HepG2 (cell line): ENCODE data around the gene GPR37. TPM values are rescaled to one million over a fixed set of nuclear protein-coding genes. Genes with fewer than 3 reads are reported as not detected.

Experiments
- ATAC-seq: fragments of 200-7000 bp; cut with Tn5 transposase; 3 replicates; pipeline ENCODE4 v1.9.1; 2020; ENCODE audit warnings: mild to moderate bottlenecking, moderate library complexity
- BruUV-seq: library from RNA; stranded (reverse); fragments of 400-500 nt; replicated peaks from 2 replicates; lab custom pipeline; 2021; lab: Mats Ljungman, UMichigan
- CTCF ChIA-PET: fragments of 300-600 bp; formaldehyde crosslinking; extraction: SDS; loops from one replicate; lab custom pipeline; 2021; ENCODE audit warnings: low total read pairs, inconsistent platforms, low intra/inter-chr PET ratio; lab: Yijun Ruan, JAX
- POLR2A ChIA-PET: fragments of 350-600 bp; sonication (Branson Sonifier 250); formaldehyde crosslinking; loops from one replicate; lab custom pipeline; 2020; ENCODE audit warnings: antibody characterized with exemption, inconsistent platforms; lab: Yijun Ruan, JAX
- DNase-seq: peaks from one replicate; pipeline ENCODE4 v3.0.0-alpha.2; 2015; ENCODE audit warnings: low spot score
- FAIRE-seq: peaks from 3 replicates; lab custom pipeline; 2011; peaks lifted over from hg19 to GRCh38; lab: Jason Lieb, UNC
- H2AFZ ChIP-seq: one replicate; pipeline ENCODE4 v1.6.1; 2011; ENCODE audit warnings: low read length, inconsistent platforms
- H3K27ac ChIP-seq: fragments of 300-600 bp; 3 replicates; pipeline ENCODE4 v1.8.0; 2011; ENCODE audit warnings: mixed run types, mild to moderate bottlenecking, mixed read lengths, low read length, inconsistent platforms; ENCODE audit not compliant: insufficient read depth; ENCODE audit errors: extremely low read length
- H3K27me3 ChIP-seq, 2 experiments: fragments of 200-600 bp in 1 of 2; 2 replicates in 1 of 2; 3 replicates in 1 of 2; pipeline versions ENCODE4 v1.6.0 to v1.8.0; 2011; ENCODE audit warnings: low read length in 2 of 2, mild to moderate bottlenecking in 2 of 2, moderate library complexity in 2 of 2, inconsistent platforms in 1 of 2; ENCODE audit not compliant: insufficient read depth in 2 of 2, control insufficient read depth in 1 of 2
- H3K36me3 ChIP-seq, 2 experiments: fragments of 200-600 bp in 1 of 2; replicated peaks in 1 of 2; 2 replicates in 1 of 2; 3 replicates in 1 of 2; pipeline versions ENCODE4 v1.5.1 to v1.8.0; 2011; ENCODE audit warnings: low read length in 2 of 2, inconsistent platforms in 1 of 2; ENCODE audit not compliant: insufficient read depth in 2 of 2, control insufficient read depth in 1 of 2
- H3K4me1 ChIP-seq: 2 replicates; pipeline ENCODE4 v1.5.1; 2012; ENCODE audit warnings: low read length, inconsistent platforms; ENCODE audit not compliant: insufficient read depth
- H3K4me2 ChIP-seq: 2 replicates; pipeline ENCODE4 v1.6.0; 2011; ENCODE audit warnings: low read depth, low read length, inconsistent platforms
- H3K4me3 ChIP-seq, 3 experiments: fragments of 200-600 bp in 1 of 3; sonication (generic), shearing (Covaris generic) in 1 of 3; replicated peaks in 1 of 3; 2 replicates each; pipeline ENCODE4 v1.5.1; 2011 to 2016; ENCODE audit warnings: low read length in 3 of 3, inconsistent platforms in 2 of 3, low read depth in 2 of 3, mild to moderate bottlenecking in 2 of 3, control low read depth in 1 of 3, mixed read lengths in 1 of 3; ENCODE audit not compliant: insufficient read depth in 1 of 3
- H3K79me2 ChIP-seq: one replicate; pipeline ENCODE4 v1.6.1; 2011; ENCODE audit warnings: low read length, inconsistent platforms; ENCODE audit not compliant: insufficient read depth
- H3K9ac ChIP-seq: 2 replicates; pipeline ENCODE4 v1.6.0; 2011; ENCODE audit warnings: mild to moderate bottlenecking, low read depth, low read length, inconsistent platforms; ENCODE audit not compliant: insufficient read depth
- H3K9me3 ChIP-seq: 2 replicates; pipeline ENCODE4 v1.5.1; 2012; ENCODE audit warnings: mild to moderate bottlenecking, low read length
- H4K20me1 ChIP-seq: 2 replicates; pipeline ENCODE4 v1.6.0; 2011; ENCODE audit warnings: inconsistent platforms, mild to moderate bottlenecking, low read length, moderate library complexity; ENCODE audit not compliant: insufficient read depth
- ATF5 ChIP-seq: sonication (generic); formaldehyde crosslinking; IDR thresholded peaks from 2 replicates; pipeline ENCODE4 v1.4.0; 2020; ENCODE audit warnings: mild to moderate bottlenecking, low read depth, missing genetic modification reagents
- CREM ChIP-seq, 2 experiments: sonication (generic) in 1 of 2; formaldehyde crosslinking in 1 of 2; IDR thresholded peaks; 2 replicates each; pipeline versions ENCODE4 v1.4.0 to v1.6.1; 2016 to 2020; ENCODE audit warnings: antibody characterized with exemption in 1 of 2, mild to moderate bottlenecking in 1 of 2, missing genetic modification reagents in 1 of 2
- EEA1 ChIP-seq: sonication (generic); formaldehyde crosslinking; IDR thresholded peaks from 2 replicates; pipeline ENCODE4 v1.5.1; 2020; ENCODE audit warnings: mild to moderate bottlenecking, missing genetic modification reagents, borderline replicate concordance
- EP300 ChIP-seq, 3 experiments: sonication (generic) in 1 of 3; formaldehyde crosslinking in 1 of 3; IDR thresholded peaks; 2 replicates each; pipeline versions ENCODE4 v1.5.1 to v1.6.1; 2011 to 2020; ENCODE audit warnings: low read depth in 2 of 3, low read length in 2 of 3, borderline replicate concordance in 1 of 3, improper control_type of control experiment in 1 of 3, mild to moderate bottlenecking in 1 of 3, missing genetic modification reagents in 1 of 3, moderate library complexity in 1 of 3
- FOSL2 ChIP-seq: sonication (generic); formaldehyde crosslinking; IDR thresholded peaks from 2 replicates; pipeline ENCODE4 v1.4.0; 2020; ENCODE audit warnings: missing genetic modification reagents
- GATAD2A ChIP-seq: IDR thresholded peaks from 2 replicates; pipeline ENCODE4 v1.6.1; 2016
- KDM5A ChIP-seq: fragments of 200-600 bp; sonication (generic); IDR thresholded peaks from 2 replicates; pipeline ENCODE4 v1.7.0; 2018; ENCODE audit warnings: antibody characterized with exemption, mild to moderate bottlenecking, low read length, borderline replicate concordance
- MTA1 ChIP-seq: sonication (generic); formaldehyde crosslinking; IDR thresholded peaks from 2 replicates; pipeline ENCODE4 v1.4.0; 2020; ENCODE audit warnings: missing genetic modification reagents, mild to moderate bottlenecking, borderline replicate concordance
- PPARG ChIP-seq: conservative IDR thresholded peaks from 2 replicates; pipeline ENCODE4 v1.6.1; 2016; ENCODE audit warnings: missing biosample characterization, missing genetic modification reagents
- ZNF263 ChIP-seq: sonication (generic); formaldehyde crosslinking; IDR thresholded peaks from 2 replicates; pipeline ENCODE4 v1.4.0; 2020; ENCODE audit warnings: missing genetic modification reagents
- ZNF282 ChIP-seq: fragments of 450-650 bp; IDR thresholded peaks from 2 replicates; pipeline ENCODE4 v1.6.1; 2018; ENCODE audit not compliant: partially characterized antibody
- ZNF34 ChIP-seq: sonication (generic); formaldehyde crosslinking; IDR thresholded peaks from 2 replicates; pipeline ENCODE4 v1.4.0; 2020; ENCODE audit warnings: mild to moderate bottlenecking, missing genetic modification reagents, borderline replicate concordance
- ZNF644 ChIP-seq: IDR thresholded peaks from 2 replicates; pipeline ENCODE4 v1.6.1; 2016; ENCODE audit warnings: low read depth
- ZNF703 ChIP-seq: sonication (generic); formaldehyde crosslinking; IDR thresholded peaks from 2 replicates; pipeline ENCODE4 v1.5.1; 2020; ENCODE audit warnings: missing genetic modification reagents, mild to moderate bottlenecking, moderate library complexity, borderline replicate concordance
- ZNF704 ChIP-seq: sonication (generic); formaldehyde crosslinking; IDR thresholded peaks from 2 replicates; pipeline ENCODE4 v1.8.1; 2023; ENCODE audit warnings: mild to moderate bottlenecking, inconsistent platforms, moderate library complexity, missing genetic modification reagents, borderline replicate concordance
- ZSCAN20 ChIP-seq: sonication (generic); formaldehyde crosslinking; IDR thresholded peaks from 2 replicates; pipeline ENCODE4 v1.4.0; 2020; ENCODE audit warnings: missing genetic modification reagents, mild to moderate bottlenecking, borderline replicate concordance
- WGBS: methylation state at CpG from one replicate; pipeline ENCODE4 v1.1.6; 2017; ENCODE audit warnings: low lambda C conversion rate; 5-methylcytosine and 5-hydroxymethylcytosine counted together
- in situ Hi-C: cut with HindIII; loops from 2 replicates; pipeline ENCODE4 v1.10.0; 2017; ENCODE audit warnings: low pct_unique_long_range_greater_than_20kb; ENCODE audit not compliant: extremely low pct_ligation_motif_present
- intact Hi-C: fragments of 100-400 bp; cut with micrococcal nuclease; formaldehyde crosslinking; loops from one replicate; pipeline ENCODE4 v1.10.0; 2022; ENCODE audit not compliant: unreplicated experiment
- polyA plus RNA-seq, 8 experiments: library from polyadenylated mRNA; depleted of rRNA in 3 of 8; stranded (reverse) in 7 of 8; unstranded in 1 of 8; fragments of >200 nt; fragmentation: Illumina TruSeq in 4 of 8; extraction: Trizol in 4 of 8; gene quantifications; 2 replicates each; pipeline versions ENCODE4 v1.2.1 to v1.2.3, GENCODE V29; 2011 to 2016; ENCODE audit warnings: low read depth in 4 of 8, missing spikeins in 1 of 8, mixed read lengths in 1 of 8; ENCODE audit not compliant: insufficient read depth in 1 of 8
- total RNA-seq, 5 experiments: library from RNA; depleted of rRNA; stranded (reverse); fragments of >200 nt; fragmentation: Illumina TruSeq; extraction: Trizol; gene quantifications; 2 replicates each; pipeline ENCODE4 v1.2.3, GENCODE V29; 2016; ENCODE audit warnings: low read depth in 1 of 5
- TF ChIP-seq, protein P1 (sequence below): sonication (generic); formaldehyde crosslinking; conservative IDR thresholded peaks from 2 replicates; pipeline ENCODE4 v1.4.0; 2020; ENCODE audit warnings: mild to moderate bottlenecking, missing genetic modification reagents, moderate library complexity
- TF ChIP-seq, protein P2 (sequence below): IDR thresholded peaks from 2 replicates; pipeline ENCODE4 v1.6.1; 2018; ENCODE audit warnings: missing genetic modification reagents, mild to moderate bottlenecking, missing compliant biosample characterization

The GPR37 gene
- total and polyA plus RNA-seq, 2 of the 13 experiments (the other 11 are each of a cell fraction or from before 2014, with no cell fraction given), result not detected

- no peak overlapping the region for H3K4me2 ChIP-seq
- FAIRE-seq (no peak), ATAC-seq (peak; percentile 68), DNase-seq (peak; percentile 57)
- in situ Hi-C loops, result no loop called here
- H3K27me3 ChIP-seq, result no peaks in the 10 kb centered on the region
- no peaks in the 10 kb centered on the region for H3K79me2 ChIP-seq
- intact Hi-C loops, result no loop called here
- peaks cover 13% of the 10 kb centered on the region for H3K4me1 ChIP-seq
- H3K4me3 ChIP-seq, result no peak overlapping the region
- BruUV-seq, result no TSS peak
- no peak overlapping the region for H2AFZ ChIP-seq
- CTCF ChIA-PET, result no interaction called here
- no peak overlapping the region for H3K27ac ChIP-seq
- no peaks in the 10 kb centered on the region for H4K20me1 ChIP-seq
- H3K9me3 ChIP-seq, result no peaks in the 10 kb centered on the region
- 0% methylated on average over 2 of the region's 2 CpGs for WGBS
- no peaks in the 10 kb centered on the region for H3K36me3 ChIP-seq
- POLR2A ChIA-PET, result no interaction called here
- H3K9ac ChIP-seq, result no peak overlapping the region
- TF ChIP-seq PPARG (CRISPR knock-in tag) (peak; percentile 26; the same call in 1 of the 2 replicates), ZNF34 (no peak), ZNF282 (no peak), KDM5A (no peak), FOSL2 (CRISPR knock-in tag) (peak; percentile 32; the same call in 1 of the 2 replicates), ZNF644 (CRISPR knock-in tag) (0 out of 2 replicates have a peak, but pooled peaks have one; percentile 46), GATAD2A (CRISPR knock-in tag) (peak; percentile 47; the same call in 1 of the 2 replicates), EP300 (IDR thresholded peaks at IDR 0.05; ENCODE audit: low read depth in 2 of 2, low read length in 2 of 2) (peak in 1 of 2 experiments; percentile 52; a peak in 2 of 4 replicates), EP300 (CRISPR knock-in tag; IDR thresholded peaks at IDR 0.05; ENCODE audit: borderline replicate concordance) (no peak), ATF5 (CRISPR knock-in tag) (no peak), ZNF704 (CRISPR knock-in tag) (no peak), ZNF263 (CRISPR knock-in tag) (peak; percentile 55; the same call in 1 of the 2 replicates), MTA1 (CRISPR knock-in tag) (no peak), EEA1 (no peak), CREM (IDR thresholded peaks at IDR 0.05) (peak; percentile 31; the same call in 1 of the 2 replicates), CREM (CRISPR knock-in tag; IDR thresholded peaks at IDR 0.05) (no peak), ZNF703 (CRISPR knock-in tag) (no peak), ZSCAN20 (no peak)
- TF ChIP-seq, protein P1, sequence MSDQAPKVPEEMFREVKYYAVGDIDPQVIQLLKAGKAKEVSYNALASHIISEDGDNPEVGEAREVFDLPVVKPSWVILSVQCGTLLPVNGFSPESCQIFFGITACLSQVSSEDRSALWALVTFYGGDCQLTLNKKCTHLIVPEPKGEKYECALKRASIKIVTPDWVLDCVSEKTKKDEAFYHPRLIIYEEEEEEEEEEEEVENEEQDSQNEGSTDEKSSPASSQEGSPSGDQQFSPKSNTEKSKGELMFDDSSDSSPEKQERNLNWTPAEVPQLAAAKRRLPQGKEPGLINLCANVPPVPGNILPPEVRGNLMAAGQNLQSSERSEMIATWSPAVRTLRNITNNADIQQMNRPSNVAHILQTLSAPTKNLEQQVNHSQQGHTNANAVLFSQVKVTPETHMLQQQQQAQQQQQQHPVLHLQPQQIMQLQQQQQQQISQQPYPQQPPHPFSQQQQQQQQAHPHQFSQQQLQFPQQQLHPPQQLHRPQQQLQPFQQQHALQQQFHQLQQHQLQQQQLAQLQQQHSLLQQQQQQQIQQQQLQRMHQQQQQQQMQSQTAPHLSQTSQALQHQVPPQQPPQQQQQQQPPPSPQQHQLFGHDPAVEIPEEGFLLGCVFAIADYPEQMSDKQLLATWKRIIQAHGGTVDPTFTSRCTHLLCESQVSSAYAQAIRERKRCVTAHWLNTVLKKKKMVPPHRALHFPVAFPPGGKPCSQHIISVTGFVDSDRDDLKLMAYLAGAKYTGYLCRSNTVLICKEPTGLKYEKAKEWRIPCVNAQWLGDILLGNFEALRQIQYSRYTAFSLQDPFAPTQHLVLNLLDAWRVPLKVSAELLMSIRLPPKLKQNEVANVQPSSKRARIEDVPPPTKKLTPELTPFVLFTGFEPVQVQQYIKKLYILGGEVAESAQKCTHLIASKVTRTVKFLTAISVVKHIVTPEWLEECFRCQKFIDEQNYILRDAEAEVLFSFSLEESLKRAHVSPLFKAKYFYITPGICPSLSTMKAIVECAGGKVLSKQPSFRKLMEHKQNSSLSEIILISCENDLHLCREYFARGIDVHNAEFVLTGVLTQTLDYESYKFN (CRISPR knock-in tag), result peak; percentile 61
- TF ChIP-seq, protein P2, sequence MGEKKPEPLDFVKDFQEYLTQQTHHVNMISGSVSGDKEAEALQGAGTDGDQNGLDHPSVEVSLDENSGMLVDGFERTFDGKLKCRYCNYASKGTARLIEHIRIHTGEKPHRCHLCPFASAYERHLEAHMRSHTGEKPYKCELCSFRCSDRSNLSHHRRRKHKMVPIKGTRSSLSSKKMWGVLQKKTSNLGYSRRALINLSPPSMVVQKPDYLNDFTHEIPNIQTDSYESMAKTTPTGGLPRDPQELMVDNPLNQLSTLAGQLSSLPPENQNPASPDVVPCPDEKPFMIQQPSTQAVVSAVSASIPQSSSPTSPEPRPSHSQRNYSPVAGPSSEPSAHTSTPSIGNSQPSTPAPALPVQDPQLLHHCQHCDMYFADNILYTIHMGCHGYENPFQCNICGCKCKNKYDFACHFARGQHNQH (CRISPR knock-in tag), result no peak
Observed at GRCh38 chr7:124796771-124797170, 31.2 kb upstream of the GPR37 start.
